ENCODE measurements around the gene DISP3. TPM values are rescaled to one million over a fixed set of nuclear protein-coding genes. Genes with fewer than 3 reads are reported as not detected.

Gene DISP3
- total and polyA plus RNA-seq, 12 donors = 0.04 to 2.8 (median 0.41) TPM; not detected in 1

DNA sequence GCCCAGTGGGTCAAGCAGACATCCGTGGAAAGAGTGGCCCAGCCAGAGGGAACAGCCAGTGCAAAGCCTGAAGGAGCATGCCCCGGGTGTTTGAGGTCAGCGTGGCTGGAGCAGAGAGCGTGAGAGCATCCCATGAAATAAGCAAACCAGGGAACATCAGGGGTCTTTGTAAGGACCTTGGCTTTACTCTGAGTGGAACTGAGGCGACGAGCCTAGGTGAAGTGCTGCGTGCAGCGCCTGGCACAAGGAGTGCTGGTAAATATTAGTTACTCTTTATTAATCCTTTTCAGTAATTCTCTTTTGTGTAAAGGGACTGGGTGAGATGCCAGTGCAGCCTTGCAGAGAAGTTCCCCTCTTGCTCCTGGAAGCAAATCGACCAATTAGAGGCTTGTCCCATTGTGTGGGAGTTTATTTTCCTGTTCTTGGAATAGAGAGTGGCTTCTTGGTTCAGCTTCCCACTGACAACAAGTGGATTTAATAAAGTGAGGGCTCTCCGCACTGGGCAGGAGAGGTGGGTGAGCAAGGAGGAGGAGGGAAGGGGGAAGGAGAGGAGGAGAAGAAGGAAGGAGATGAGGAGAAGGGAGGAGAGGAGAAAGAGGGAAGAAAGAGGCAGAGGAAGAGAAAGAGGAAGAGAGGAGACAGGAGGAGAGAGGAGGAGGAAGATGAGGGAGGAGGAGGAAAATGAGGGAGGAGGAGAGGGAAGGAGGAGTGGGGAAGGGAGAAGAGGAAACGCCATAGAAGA, 37.6 kb upstream of the DISP3 start:
- Histone ChIP-seq H3K27ac (no peak overlapping the region), H3K27me3 (no peaks in the 10 kb centered on the region), H3K4me3 (no peak overlapping the region), H3K36me3 (replicated peaks in 1 of 2) (no peaks in the 10 kb centered on the region), H3K9me3 (replicated peaks in 1 of 3) (no peaks in the 10 kb centered on the region), H3K4me1 (replicated peaks in 1 of 2) (no peaks in the 10 kb centered on the region)
- no peak for DNase-seq
- no peak for TF ChIP-seq POLR2A (IDR thresholded peaks at IDR 0.05)
- TF ChIP-seq, protein P1, sequence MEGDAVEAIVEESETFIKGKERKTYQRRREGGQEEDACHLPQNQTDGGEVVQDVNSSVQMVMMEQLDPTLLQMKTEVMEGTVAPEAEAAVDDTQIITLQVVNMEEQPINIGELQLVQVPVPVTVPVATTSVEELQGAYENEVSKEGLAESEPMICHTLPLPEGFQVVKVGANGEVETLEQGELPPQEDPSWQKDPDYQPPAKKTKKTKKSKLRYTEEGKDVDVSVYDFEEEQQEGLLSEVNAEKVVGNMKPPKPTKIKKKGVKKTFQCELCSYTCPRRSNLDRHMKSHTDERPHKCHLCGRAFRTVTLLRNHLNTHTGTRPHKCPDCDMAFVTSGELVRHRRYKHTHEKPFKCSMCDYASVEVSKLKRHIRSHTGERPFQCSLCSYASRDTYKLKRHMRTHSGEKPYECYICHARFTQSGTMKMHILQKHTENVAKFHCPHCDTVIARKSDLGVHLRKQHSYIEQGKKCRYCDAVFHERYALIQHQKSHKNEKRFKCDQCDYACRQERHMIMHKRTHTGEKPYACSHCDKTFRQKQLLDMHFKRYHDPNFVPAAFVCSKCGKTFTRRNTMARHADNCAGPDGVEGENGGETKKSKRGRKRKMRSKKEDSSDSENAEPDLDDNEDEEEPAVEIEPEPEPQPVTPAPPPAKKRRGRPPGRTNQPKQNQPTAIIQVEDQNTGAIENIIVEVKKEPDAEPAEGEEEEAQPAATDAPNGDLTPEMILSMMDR (IDR thresholded peaks at IDR 0.05) = no peak
- intact Hi-C loops (cut with DNase I) = no loop called here
- 70 to 75% (median 73%) methylated on average over 11 of the region's 11 CpGs for WGBS, 4 donors

DNA sequence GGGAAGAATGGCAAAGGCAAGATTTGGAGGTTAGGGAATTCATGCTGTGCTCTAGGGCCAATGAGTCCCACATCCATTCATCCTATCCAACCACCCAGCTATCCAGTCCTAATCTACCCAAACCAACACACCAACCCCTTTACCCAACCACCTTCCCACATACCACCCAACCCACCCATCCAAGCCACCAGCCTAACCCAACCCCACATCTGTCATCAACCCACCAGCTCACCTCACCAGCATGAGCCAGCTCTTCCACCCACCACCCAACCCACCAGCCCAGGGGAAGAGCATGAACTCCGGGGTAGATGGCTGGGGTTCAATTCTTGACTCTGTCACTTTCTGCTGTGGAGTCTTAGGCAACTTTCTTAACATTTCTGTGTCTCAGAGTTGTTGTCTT, 35.9 kb upstream of the DISP3 start:
- H3K36me3 ChIP-seq (replicated peaks in 1 of 2) = no peaks in the 10 kb centered on the region
- intact Hi-C loops (cut with DNase I) = no loop called here
- H3K9me3 ChIP-seq (replicated peaks in 1 of 3) = no peaks in the 10 kb centered on the region
- H3K4me1 ChIP-seq (replicated peaks in 1 of 2) = no peaks in the 10 kb centered on the region
- no peaks in the 10 kb centered on the region for H3K27me3 ChIP-seq
- WGBS, 4 donors = 79 to 87% (median 83%) methylated on average over 1 of the region's 1 CpG
- TF ChIP-seq POLR2A (IDR thresholded peaks at IDR 0.05) = no peak
- TF ChIP-seq, protein P1 (IDR thresholded peaks at IDR 0.05) = no peak
- no peak overlapping the region for H3K27ac ChIP-seq
- no peak overlapping the region for H3K4me3 ChIP-seq
- DNase-seq = no peak

DNA sequence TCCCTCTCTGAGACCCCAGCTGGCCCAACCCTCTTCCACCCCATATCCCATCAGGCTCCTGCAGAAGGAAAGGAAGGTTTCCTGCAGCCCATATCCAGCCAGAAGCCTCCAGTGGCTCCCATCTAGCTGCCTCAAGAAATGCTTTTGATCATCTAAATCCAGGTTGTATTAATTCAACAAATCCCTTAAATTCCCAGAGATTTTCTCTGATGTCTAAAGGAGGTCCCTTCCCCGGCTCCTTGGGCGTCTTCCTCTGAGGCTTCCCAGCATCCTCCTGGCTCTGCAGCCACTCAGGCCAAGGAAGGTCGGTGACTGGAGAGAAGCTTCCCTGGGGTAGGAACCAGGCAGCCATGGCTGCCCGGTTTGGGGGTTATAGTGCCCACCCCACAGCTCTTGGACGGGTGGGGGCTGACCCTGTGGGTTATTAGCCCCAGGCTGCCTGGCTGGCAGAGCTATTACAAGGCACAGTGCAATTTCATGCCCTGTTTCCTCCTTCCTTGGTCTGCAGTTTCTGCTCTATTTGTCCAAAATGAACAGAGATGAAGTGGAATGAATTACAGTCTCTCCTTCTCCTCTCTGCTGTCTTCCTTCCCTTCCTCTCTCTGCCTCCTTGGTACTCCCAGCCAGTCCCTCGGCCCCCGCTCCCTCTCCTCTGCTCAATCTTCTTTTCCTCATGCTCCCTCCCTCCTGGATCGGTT, 34.8 kb upstream of the DISP3 start:
- no peaks in the 10 kb centered on the region for H3K4me1 ChIP-seq (replicated peaks in 1 of 2)
- intact Hi-C loops (cut with DNase I) = no loop called here
- H3K4me3 ChIP-seq = no peak overlapping the region
- DNase-seq = no peak
- H3K27ac ChIP-seq = no peak overlapping the region
- H3K27me3 ChIP-seq = no peaks in the 10 kb centered on the region
- no peaks in the 10 kb centered on the region for H3K36me3 ChIP-seq (replicated peaks in 1 of 2)
- 56 to 75% (median 64%) methylated on average over 7 to 8 of the region's 8 CpGs for WGBS, 4 donors
- no peaks in the 10 kb centered on the region for H3K9me3 ChIP-seq (replicated peaks in 1 of 3)
- no peak for TF ChIP-seq POLR2A (IDR thresholded peaks at IDR 0.05)
- TF ChIP-seq, protein P1 (IDR thresholded peaks at IDR 0.05) = no peak

DNA sequence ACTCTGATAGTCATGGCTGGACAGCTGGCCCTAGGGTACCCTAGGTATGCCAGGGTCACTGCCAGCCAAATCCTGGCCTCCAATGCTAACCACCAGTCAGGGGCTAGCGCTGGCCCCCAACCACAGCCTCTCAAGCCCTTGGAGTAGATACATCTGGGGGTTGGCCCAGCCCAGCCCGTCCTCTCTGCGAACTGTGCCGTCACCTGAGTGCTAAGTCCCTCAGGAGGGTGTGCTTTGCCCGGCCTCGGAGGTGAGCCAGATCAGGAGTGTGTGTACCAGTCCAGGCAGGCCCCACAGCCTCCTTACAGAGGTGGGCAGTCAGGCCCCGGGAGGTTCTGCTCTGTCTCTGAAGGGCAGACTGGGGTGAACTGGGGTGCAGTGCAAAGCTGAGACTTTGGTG, 34.0 kb upstream of the DISP3 start:
- Histone ChIP-seq H3K27me3 (no peaks in the 10 kb centered on the region), H3K9me3 (replicated peaks in 1 of 3) (no peaks in the 10 kb centered on the region), H3K27ac (no peak overlapping the region), H3K4me1 (replicated peaks in 1 of 2) (no peaks in the 10 kb centered on the region), H3K4me3 (no peak overlapping the region), H3K36me3 (replicated peaks in 1 of 2) (no peaks in the 10 kb centered on the region)
- intact Hi-C loops (cut with DNase I) = no loop called here
- no peak for DNase-seq
- TF ChIP-seq POLR2A (IDR thresholded peaks at IDR 0.05) = no peak
- TF ChIP-seq, protein P1 (IDR thresholded peaks at IDR 0.05) = no peak
- 75 to 80% (median 78%) methylated on average over 2 to 7 of the region's 7 CpGs for WGBS, 4 donors
